ENCODE results near the gene MIGA2.

The MIGA2 gene

GRCh38 chr9:129011170-129011569, 25.3 kb upstream of the MIGA2 start:
- TF ChIP-seq SIN3A (IDR thresholded peaks at IDR 0.05; ENCODE audit: borderline replicate concordance, insufficient read depth, low read length): no peak
- TF ChIP-seq TAF1 (IDR thresholded peaks at IDR 0.05; ENCODE audit: borderline replicate concordance, insufficient read depth, low read length): no peak
- TF ChIP-seq REST (IDR thresholded peaks at IDR 0.05; ENCODE audit: insufficient read depth in 1 of 2, low read depth in 2 of 2, low read length in 2 of 2): no peak
- TF ChIP-seq FOXP2 (optimal IDR thresholded peaks at IDR 0.05; ENCODE audit: borderline replicate concordance, extremely low read depth, extremely low read length, insufficient read depth): no peak
- no peak for TF ChIP-seq POLR2AphosphoS5 (IDR thresholded peaks at IDR 0.05; ENCODE audit: low read depth, low read length)

GRCh38 chr9:129011761-129012181, 24.7 kb upstream of the MIGA2 start:
- TF ChIP-seq POLR2AphosphoS5 (IDR thresholded peaks at IDR 0.05; ENCODE audit: low read depth, low read length): no peak
- TF ChIP-seq REST (IDR thresholded peaks at IDR 0.05; ENCODE audit: insufficient read depth in 1 of 2, low read depth in 2 of 2, low read length in 2 of 2): no peak
- no peak for TF ChIP-seq SIN3A (IDR thresholded peaks at IDR 0.05; ENCODE audit: borderline replicate concordance, insufficient read depth, low read length)
- TF ChIP-seq FOXP2 (optimal IDR thresholded peaks at IDR 0.05; ENCODE audit: borderline replicate concordance, extremely low read depth, extremely low read length, insufficient read depth): no peak
- TF ChIP-seq TAF1 (IDR thresholded peaks at IDR 0.05; ENCODE audit: borderline replicate concordance, insufficient read depth, low read length): no peak

- no peak for TF ChIP-seq FOXP2 (optimal IDR thresholded peaks at IDR 0.05; ENCODE audit: borderline replicate concordance, extremely low read depth, extremely low read length, insufficient read depth)
Observed at GRCh38 chr9:129012343-129012742, 24.1 kb upstream of the MIGA2 start.

- no peak for TF ChIP-seq REST (IDR thresholded peaks at IDR 0.05; ENCODE audit: insufficient read depth in 1 of 2, low read depth in 2 of 2, low read length in 2 of 2)
Observed at GRCh38 chr9:129012893-129013448, 23.5 kb upstream of the MIGA2 start.

- TF ChIP-seq POLR2AphosphoS5 (IDR thresholded peaks at IDR 0.05; ENCODE audit: low read depth, low read length): no peak
- no peak for TF ChIP-seq FOXP2 (optimal IDR thresholded peaks at IDR 0.05; ENCODE audit: borderline replicate concordance, extremely low read depth, extremely low read length, insufficient read depth)
Observed at GRCh38 chr9:129013674-129014073, 22.8 kb upstream of the MIGA2 start.

- TF ChIP-seq FOXP2 (optimal IDR thresholded peaks at IDR 0.05; ENCODE audit: borderline replicate concordance, extremely low read depth, extremely low read length, insufficient read depth): no peak
- no peak for TF ChIP-seq REST (IDR thresholded peaks at IDR 0.05; ENCODE audit: insufficient read depth in 1 of 2, low read depth in 2 of 2, low read length in 2 of 2)
- no peak for TF ChIP-seq TAF1 (IDR thresholded peaks at IDR 0.05; ENCODE audit: borderline replicate concordance, insufficient read depth, low read length)
- TF ChIP-seq SIN3A (IDR thresholded peaks at IDR 0.05; ENCODE audit: borderline replicate concordance, insufficient read depth, low read length): no peak
- TF ChIP-seq POLR2AphosphoS5 (IDR thresholded peaks at IDR 0.05; ENCODE audit: low read depth, low read length): no peak
Observed at GRCh38 chr9:129014124-129014523, 22.3 kb upstream of the MIGA2 start.

All from PFSK-1 (cell line).